B cell (primary cell): Measurements from ENCODE around the gene ARID3A.

Experiments used
- EZH2 ChIP-seq: IDR thresholded peaks from 2 replicates; pipeline ENCODE4 v1.6.1; 2012; ENCODE audit warnings: borderline replicate concordance, low read depth, mild to moderate bottlenecking, moderate library complexity, low read length; ENCODE audit not compliant: insufficient read depth, poor library complexity, severe bottlenecking
- TF ChIP-seq, protein P1 (sequence below): fragments of 200-600 bp; IDR thresholded peaks from one replicate; pipeline ENCODE4 v1.8.0; 2022; ENCODE audit warnings: antibody characterized with exemption, mild to moderate bottlenecking

DNA sequence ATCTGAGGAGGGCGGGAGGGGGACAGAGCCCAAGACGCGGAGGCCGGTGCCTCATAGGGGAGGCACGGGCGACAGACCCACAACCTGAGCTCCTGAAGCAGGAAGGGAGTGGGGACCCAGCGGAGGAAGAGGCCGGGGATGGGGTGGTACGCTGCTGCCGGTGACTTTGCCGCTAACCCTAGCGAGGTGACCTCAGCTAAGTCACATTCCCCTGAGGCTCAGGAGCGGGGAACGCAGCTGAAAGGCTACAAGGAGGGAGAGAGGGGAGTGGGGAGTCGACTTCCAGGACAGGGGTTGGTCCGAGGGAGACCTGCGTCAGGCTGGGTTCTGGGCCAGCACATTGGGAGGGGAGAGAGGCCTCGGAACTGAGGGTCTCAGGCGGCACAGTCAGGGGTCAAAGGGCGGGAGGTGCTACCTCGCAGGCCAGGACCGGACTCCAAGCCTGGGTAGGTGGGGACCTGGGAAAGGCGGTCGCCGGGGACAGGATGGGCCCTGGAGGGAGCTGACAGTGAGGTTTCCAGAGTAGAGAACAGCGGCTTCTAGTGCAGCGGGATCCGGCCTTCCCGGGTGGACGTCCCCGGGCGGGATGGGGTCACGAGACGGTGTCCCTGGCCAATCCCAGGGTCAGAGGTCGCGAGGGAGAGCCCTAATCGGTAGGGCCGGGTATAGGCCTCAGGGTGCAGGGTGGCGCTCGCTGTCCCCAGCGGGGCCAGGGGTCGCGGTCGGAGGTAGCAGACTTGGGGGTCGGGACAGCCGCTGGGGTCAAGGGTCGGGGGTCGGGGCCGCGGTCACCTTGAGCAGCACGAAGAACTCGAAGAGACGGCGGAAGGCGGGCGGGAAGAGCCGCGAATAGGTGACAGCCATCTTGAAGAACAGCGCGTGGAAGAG is 94.4 kb downstream of the ARID3A start:
- TF ChIP-seq, protein P1, sequence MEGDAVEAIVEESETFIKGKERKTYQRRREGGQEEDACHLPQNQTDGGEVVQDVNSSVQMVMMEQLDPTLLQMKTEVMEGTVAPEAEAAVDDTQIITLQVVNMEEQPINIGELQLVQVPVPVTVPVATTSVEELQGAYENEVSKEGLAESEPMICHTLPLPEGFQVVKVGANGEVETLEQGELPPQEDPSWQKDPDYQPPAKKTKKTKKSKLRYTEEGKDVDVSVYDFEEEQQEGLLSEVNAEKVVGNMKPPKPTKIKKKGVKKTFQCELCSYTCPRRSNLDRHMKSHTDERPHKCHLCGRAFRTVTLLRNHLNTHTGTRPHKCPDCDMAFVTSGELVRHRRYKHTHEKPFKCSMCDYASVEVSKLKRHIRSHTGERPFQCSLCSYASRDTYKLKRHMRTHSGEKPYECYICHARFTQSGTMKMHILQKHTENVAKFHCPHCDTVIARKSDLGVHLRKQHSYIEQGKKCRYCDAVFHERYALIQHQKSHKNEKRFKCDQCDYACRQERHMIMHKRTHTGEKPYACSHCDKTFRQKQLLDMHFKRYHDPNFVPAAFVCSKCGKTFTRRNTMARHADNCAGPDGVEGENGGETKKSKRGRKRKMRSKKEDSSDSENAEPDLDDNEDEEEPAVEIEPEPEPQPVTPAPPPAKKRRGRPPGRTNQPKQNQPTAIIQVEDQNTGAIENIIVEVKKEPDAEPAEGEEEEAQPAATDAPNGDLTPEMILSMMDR = no peak
- TF ChIP-seq EZH2 = no peak
